HepG2 (cell line): ENCODE measurements around the gene TACC3. TPM values are rescaled to one million over a fixed set of nuclear protein-coding genes. Genes with fewer than 3 reads are reported as not detected.
A peak's percentile ranks its signal among the peaks of the same experiment; 100 is the strongest.

Experiments
- AGO1 ChIP-seq: fragments of 200-400 bp; formaldehyde crosslinking; IDR thresholded peaks from 2 replicates; pipeline ENCODE4 v1.6.1; 2017; ENCODE audit warnings: mild to moderate bottlenecking, low read depth, low read length, moderate library complexity; ENCODE audit not compliant: poor library complexity, severe bottlenecking
- ATM ChIP-seq: fragments of 450-650 bp; IDR thresholded peaks from 2 replicates; pipeline ENCODE4 v1.7.1; 2017; ENCODE audit warnings: mild to moderate bottlenecking, borderline replicate concordance
- FOXA3 ChIP-seq: IDR thresholded peaks from 2 replicates; pipeline ENCODE4 v1.6.1; 2016; ENCODE audit warnings: missing genetic modification reagents, missing compliant biosample characterization
- FOXM1 ChIP-seq: sonication (generic); formaldehyde crosslinking; IDR thresholded peaks from 2 replicates; pipeline ENCODE4 v1.5.0; 2020; ENCODE audit warnings: missing genetic modification reagents
- HIVEP1 ChIP-seq: sonication (generic); formaldehyde crosslinking; IDR thresholded peaks from 2 replicates; pipeline ENCODE4 v1.4.0; 2020; ENCODE audit warnings: mild to moderate bottlenecking, missing genetic modification reagents
- HNRNPH1 ChIP-seq: fragments of 200-400 bp; formaldehyde crosslinking; optimal IDR thresholded peaks from 2 replicates; pipeline ENCODE3; 2017; ENCODE audit warnings: mild to moderate bottlenecking, low read depth, low read length
- HOXA5 ChIP-seq: sonication (generic); formaldehyde crosslinking; IDR thresholded peaks from 2 replicates; pipeline ENCODE4 v1.4.0; 2020; ENCODE audit warnings: missing genetic modification reagents
- MAZ ChIP-seq, 2 experiments: sonication (generic) in 1 of 2; formaldehyde crosslinking in 1 of 2; IDR thresholded peaks; 2 replicates each; pipeline versions ENCODE4 v1.5.0 to v1.6.1; 2012 to 2020; ENCODE audit warnings: low read depth in 2 of 2, mild to moderate bottlenecking in 2 of 2, borderline replicate concordance in 1 of 2, improper control_type of control experiment in 1 of 2, low read length in 1 of 2, missing genetic modification reagents in 1 of 2, moderate library complexity in 1 of 2
- REL ChIP-seq: sonication (generic); formaldehyde crosslinking; conservative IDR thresholded peaks from 2 replicates; pipeline ENCODE4 v1.8.0; 2022; ENCODE audit warnings: mild to moderate bottlenecking, missing genetic modification reagents, moderate library complexity
- RORA ChIP-seq: sonication (generic); formaldehyde crosslinking; IDR thresholded peaks from 2 replicates; pipeline ENCODE4 v1.5.0; 2020; ENCODE audit warnings: mild to moderate bottlenecking, missing genetic modification reagents, moderate library complexity
- SAP130 ChIP-seq: IDR thresholded peaks from 2 replicates; pipeline ENCODE4 v1.6.1; 2016; ENCODE audit warnings: low read depth
- SMAD1 ChIP-seq: sonication (generic); formaldehyde crosslinking; IDR thresholded peaks from 2 replicates; pipeline ENCODE4 v1.4.0; 2020; ENCODE audit warnings: missing genetic modification reagents, low read depth, mild to moderate bottlenecking, borderline replicate concordance
- ZBTB38 ChIP-seq: sonication (generic); formaldehyde crosslinking; IDR thresholded peaks from 2 replicates; pipeline ENCODE4 v1.5.1; 2020; ENCODE audit warnings: mild to moderate bottlenecking, missing genetic modification reagents
- ZFP62 ChIP-seq: sonication (generic); formaldehyde crosslinking; IDR thresholded peaks from 2 replicates; pipeline ENCODE4 v1.4.0; 2020; ENCODE audit warnings: missing genetic modification reagents
- ZMAT3 ChIP-seq: sonication (generic); formaldehyde crosslinking; conservative IDR thresholded peaks from 2 replicates; pipeline ENCODE4 v1.7.0; 2021; ENCODE audit warnings: missing genetic modification reagents
- ZNF329 ChIP-seq: sonication (generic); formaldehyde crosslinking; IDR thresholded peaks from 2 replicates; pipeline ENCODE4 v1.9.0; 2021; ENCODE audit warnings: low read depth, mild to moderate bottlenecking, missing genetic modification reagents
- ZNF337 ChIP-seq: sonication (generic); formaldehyde crosslinking; IDR thresholded peaks from 2 replicates; pipeline ENCODE4 v1.5.1; 2020; ENCODE audit warnings: missing genetic modification reagents, low read depth, mild to moderate bottlenecking, borderline replicate concordance
- ZNF605 ChIP-seq: sonication (generic); formaldehyde crosslinking; IDR thresholded peaks from 2 replicates; pipeline ENCODE4 v1.8.0; 2022; ENCODE audit warnings: mild to moderate bottlenecking, missing genetic modification reagents
- ZNF703 ChIP-seq: sonication (generic); formaldehyde crosslinking; IDR thresholded peaks from 2 replicates; pipeline ENCODE4 v1.5.1; 2020; ENCODE audit warnings: missing genetic modification reagents, mild to moderate bottlenecking, moderate library complexity, borderline replicate concordance
- ZNF709 ChIP-seq: sonication (generic); formaldehyde crosslinking; IDR thresholded peaks from 2 replicates; pipeline ENCODE4 v1.5.0; 2020; ENCODE audit warnings: mild to moderate bottlenecking, missing genetic modification reagents
- polyA plus RNA-seq, 8 experiments: library from polyadenylated mRNA; depleted of rRNA in 3 of 8; stranded (reverse) in 7 of 8; unstranded in 1 of 8; fragments of >200 nt; fragmentation: Illumina TruSeq in 4 of 8; extraction: Trizol in 4 of 8; gene quantifications; 2 replicates each; pipeline versions ENCODE4 v1.2.1 to v1.2.3, GENCODE V29; 2011 to 2016; ENCODE audit warnings: low read depth in 4 of 8, missing spikeins in 1 of 8, mixed read lengths in 1 of 8; ENCODE audit not compliant: insufficient read depth in 1 of 8
- total RNA-seq, 5 experiments: library from RNA; depleted of rRNA; stranded (reverse); fragments of >200 nt; fragmentation: Illumina TruSeq; extraction: Trizol; gene quantifications; 2 replicates each; pipeline ENCODE4 v1.2.3, GENCODE V29; 2016; ENCODE audit warnings: low read depth in 1 of 5
- TF ChIP-seq, protein P1 (sequence below): IDR thresholded peaks from 2 replicates; pipeline ENCODE4 v1.6.1; 2016; ENCODE audit warnings: low read depth, missing genetic modification reagents, missing compliant biosample characterization
- TF ChIP-seq, protein P2 (sequence below): IDR thresholded peaks from 2 replicates; pipeline ENCODE4 v1.6.1; 2016
- TF ChIP-seq, protein P3 (sequence below): IDR thresholded peaks from 2 replicates; pipeline ENCODE4 v1.6.1; 2016; ENCODE audit warnings: missing genetic modification reagents, missing compliant biosample characterization
- TF ChIP-seq, protein P4 (sequence below): sonication (generic); formaldehyde crosslinking; IDR thresholded peaks from 2 replicates; pipeline ENCODE4 v1.4.0; 2020; ENCODE audit warnings: mild to moderate bottlenecking, low read depth, missing genetic modification reagents

The TACC3 gene
- total and polyA plus RNA-seq, 2 of the 13 experiments (the other 11 are each of a cell fraction or from before 2014, with no cell fraction given), result 20.3 to 21.2 TPM

DNA sequence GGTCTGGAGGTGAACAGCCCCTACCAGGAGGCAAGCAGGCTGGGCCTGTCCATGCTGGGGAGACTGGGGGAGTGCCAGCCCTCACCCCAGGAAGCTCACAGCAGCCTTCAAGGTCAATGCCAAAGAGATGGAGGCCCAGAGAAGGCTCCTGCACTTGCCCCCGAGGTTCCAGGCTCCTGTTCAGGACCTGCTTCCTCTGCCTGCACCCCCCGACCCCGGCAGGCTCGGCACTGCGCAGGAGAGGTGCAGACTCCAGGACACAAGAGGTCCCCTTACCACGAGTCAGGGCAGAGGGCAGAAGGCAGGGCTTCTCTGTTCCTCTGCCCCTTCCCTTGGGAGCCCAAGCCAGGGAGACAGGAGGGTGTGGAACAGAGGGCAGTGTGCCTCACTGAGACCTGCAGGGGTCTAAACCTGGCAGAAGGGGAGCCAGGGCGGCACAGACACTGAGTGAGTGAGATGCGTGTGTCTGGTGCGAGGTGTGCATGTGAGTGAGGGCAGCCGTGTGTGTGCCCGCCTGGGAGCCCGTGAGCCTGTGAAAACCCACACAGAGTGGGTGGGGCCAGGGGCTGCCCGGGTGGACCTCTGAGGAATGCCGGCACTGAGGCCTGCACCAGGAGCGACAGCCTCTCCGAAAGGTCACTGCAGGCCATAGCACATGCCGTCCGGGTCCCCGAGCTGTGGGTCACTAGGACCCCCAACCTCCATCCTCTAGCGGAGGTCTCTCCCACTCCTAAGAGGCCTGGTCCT lies 41.1 kb downstream of the TACC3 start (continued):
- TF ChIP-seq, protein P1, sequence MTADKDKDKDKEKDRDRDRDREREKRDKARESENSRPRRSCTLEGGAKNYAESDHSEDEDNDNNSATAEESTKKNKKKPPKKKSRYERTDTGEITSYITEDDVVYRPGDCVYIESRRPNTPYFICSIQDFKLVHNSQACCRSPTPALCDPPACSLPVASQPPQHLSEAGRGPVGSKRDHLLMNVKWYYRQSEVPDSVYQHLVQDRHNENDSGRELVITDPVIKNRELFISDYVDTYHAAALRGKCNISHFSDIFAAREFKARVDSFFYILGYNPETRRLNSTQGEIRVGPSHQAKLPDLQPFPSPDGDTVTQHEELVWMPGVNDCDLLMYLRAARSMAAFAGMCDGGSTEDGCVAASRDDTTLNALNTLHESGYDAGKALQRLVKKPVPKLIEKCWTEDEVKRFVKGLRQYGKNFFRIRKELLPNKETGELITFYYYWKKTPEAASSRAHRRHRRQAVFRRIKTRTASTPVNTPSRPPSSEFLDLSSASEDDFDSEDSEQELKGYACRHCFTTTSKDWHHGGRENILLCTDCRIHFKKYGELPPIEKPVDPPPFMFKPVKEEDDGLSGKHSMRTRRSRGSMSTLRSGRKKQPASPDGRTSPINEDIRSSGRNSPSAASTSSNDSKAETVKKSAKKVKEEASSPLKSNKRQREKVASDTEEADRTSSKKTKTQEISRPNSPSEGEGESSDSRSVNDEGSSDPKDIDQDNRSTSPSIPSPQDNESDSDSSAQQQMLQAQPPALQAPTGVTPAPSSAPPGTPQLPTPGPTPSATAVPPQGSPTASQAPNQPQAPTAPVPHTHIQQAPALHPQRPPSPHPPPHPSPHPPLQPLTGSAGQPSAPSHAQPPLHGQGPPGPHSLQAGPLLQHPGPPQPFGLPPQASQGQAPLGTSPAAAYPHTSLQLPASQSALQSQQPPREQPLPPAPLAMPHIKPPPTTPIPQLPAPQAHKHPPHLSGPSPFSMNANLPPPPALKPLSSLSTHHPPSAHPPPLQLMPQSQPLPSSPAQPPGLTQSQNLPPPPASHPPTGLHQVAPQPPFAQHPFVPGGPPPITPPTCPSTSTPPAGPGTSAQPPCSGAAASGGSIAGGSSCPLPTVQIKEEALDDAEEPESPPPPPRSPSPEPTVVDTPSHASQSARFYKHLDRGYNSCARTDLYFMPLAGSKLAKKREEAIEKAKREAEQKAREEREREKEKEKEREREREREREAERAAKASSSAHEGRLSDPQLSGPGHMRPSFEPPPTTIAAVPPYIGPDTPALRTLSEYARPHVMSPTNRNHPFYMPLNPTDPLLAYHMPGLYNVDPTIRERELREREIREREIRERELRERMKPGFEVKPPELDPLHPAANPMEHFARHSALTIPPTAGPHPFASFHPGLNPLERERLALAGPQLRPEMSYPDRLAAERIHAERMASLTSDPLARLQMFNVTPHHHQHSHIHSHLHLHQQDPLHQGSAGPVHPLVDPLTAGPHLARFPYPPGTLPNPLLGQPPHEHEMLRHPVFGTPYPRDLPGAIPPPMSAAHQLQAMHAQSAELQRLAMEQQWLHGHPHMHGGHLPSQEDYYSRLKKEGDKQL (CRISPR knock-in tag), result no peak
- TF ChIP-seq AGO1, result peak; percentile 92
- TF ChIP-seq ZFP62, result no peak
- TF ChIP-seq REL, result no peak
- no peak for TF ChIP-seq HNRNPH1
- TF ChIP-seq, protein P2, sequence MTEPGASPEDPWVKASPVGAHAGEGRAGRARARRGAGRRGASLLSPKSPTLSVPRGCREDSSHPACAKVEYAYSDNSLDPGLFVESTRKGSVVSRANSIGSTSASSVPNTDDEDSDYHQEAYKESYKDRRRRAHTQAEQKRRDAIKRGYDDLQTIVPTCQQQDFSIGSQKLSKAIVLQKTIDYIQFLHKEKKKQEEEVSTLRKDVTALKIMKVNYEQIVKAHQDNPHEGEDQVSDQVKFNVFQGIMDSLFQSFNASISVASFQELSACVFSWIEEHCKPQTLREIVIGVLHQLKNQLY, result no peak
- TF ChIP-seq SMAD1 (CRISPR knock-in tag), result no peak
- no peak for TF ChIP-seq ZNF337
- TF ChIP-seq HOXA5 (CRISPR knock-in tag), result no peak
- no peak for TF ChIP-seq ZBTB38 (CRISPR knock-in tag)
- peak; percentile 73 for TF ChIP-seq HIVEP1 (CRISPR knock-in tag)
- no peak for TF ChIP-seq ZMAT3 (CRISPR knock-in tag)
- no peak for TF ChIP-seq ZNF703 (CRISPR knock-in tag)
- no peak for TF ChIP-seq ZNF709 (CRISPR knock-in tag)
- no peak for TF ChIP-seq FOXM1 (CRISPR knock-in tag)
- TF ChIP-seq ATM, result no peak
- TF ChIP-seq ZNF605, result no peak
- TF ChIP-seq, protein P3, sequence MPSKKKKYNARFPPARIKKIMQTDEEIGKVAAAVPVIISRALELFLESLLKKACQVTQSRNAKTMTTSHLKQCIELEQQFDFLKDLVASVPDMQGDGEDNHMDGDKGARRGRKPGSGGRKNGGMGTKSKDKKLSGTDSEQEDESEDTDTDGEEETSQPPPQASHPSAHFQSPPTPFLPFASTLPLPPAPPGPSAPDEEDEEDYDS (CRISPR knock-in tag), result no peak
- TF ChIP-seq FOXA3 (CRISPR knock-in tag), result no peak
- TF ChIP-seq SAP130 (CRISPR knock-in tag), result no peak
- TF ChIP-seq RORA, result no peak
- no peak for TF ChIP-seq ZNF329 (CRISPR knock-in tag)
- TF ChIP-seq, protein P4, sequence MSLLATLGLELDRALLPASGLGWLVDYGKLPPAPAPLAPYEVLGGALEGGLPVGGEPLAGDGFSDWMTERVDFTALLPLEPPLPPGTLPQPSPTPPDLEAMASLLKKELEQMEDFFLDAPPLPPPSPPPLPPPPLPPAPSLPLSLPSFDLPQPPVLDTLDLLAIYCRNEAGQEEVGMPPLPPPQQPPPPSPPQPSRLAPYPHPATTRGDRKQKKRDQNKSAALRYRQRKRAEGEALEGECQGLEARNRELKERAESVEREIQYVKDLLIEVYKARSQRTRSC (CRISPR knock-in tag), result no peak
- no peak for TF ChIP-seq MAZ (IDR thresholded peaks at IDR 0.05; ENCODE audit: borderline replicate concordance, low read depth, low read length)
- no peak for TF ChIP-seq MAZ (CRISPR knock-in tag; IDR thresholded peaks at IDR 0.05; ENCODE audit: low read depth)
